Fibroblast of lung (primary cell): Measurements from ENCODE around the gene YES1.

ENCODE experiments used
- EZH2 ChIP-seq: IDR thresholded peaks from 2 replicates; pipeline ENCODE4 v1.5.1; 2012; ENCODE audit warnings: low read length, control low read depth, mild to moderate bottlenecking; ENCODE audit errors: missing control alignments
- TF ChIP-seq, protein P1 (sequence below), 2 donors: IDR thresholded peaks in 1 of 2; conservative IDR thresholded peaks in 1 of 2; 1 replicate in 1 of 2; 2 replicates in 1 of 2; pipeline ENCODE4 v1.5.1; 2011 to 2012; ENCODE audit warnings: low read length in 2 of 2, control low read depth in 1 of 2, inconsistent platforms in 1 of 2, low read depth in 1 of 2, mild to moderate bottlenecking in 1 of 2

DNA sequence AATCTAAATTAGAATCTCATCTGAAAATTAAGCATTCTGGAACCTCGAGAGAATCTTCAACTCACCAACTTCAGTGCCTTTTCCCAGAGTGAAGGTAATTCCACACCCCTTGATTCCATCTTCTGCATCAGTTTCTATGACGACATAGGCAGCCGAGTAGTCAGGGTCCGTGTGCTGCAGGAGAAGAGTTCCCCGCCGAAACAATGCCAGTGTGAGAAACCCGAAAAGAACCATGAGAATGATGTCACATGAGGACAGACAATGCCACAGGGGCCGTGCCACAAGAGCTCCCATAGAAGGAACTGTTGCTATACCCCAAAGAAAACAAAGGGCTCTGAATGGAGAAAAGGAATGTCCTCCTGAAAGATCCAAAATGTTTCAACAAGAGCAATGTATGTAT, 105.6 kb downstream of the YES1 start:
- TF ChIP-seq, protein P1, sequence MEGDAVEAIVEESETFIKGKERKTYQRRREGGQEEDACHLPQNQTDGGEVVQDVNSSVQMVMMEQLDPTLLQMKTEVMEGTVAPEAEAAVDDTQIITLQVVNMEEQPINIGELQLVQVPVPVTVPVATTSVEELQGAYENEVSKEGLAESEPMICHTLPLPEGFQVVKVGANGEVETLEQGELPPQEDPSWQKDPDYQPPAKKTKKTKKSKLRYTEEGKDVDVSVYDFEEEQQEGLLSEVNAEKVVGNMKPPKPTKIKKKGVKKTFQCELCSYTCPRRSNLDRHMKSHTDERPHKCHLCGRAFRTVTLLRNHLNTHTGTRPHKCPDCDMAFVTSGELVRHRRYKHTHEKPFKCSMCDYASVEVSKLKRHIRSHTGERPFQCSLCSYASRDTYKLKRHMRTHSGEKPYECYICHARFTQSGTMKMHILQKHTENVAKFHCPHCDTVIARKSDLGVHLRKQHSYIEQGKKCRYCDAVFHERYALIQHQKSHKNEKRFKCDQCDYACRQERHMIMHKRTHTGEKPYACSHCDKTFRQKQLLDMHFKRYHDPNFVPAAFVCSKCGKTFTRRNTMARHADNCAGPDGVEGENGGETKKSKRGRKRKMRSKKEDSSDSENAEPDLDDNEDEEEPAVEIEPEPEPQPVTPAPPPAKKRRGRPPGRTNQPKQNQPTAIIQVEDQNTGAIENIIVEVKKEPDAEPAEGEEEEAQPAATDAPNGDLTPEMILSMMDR (conservative IDR thresholded peaks at IDR 0.05 in 1 of 2, IDR thresholded peaks at IDR 0.05 in 1 of 2; ENCODE audit: low read depth in 1 of 2, low read length in 2 of 2) = no peak
- no peak for TF ChIP-seq EZH2
